Right ventricle myocardium superior (tissue), 1 donor: ENCODE data around the gene LCN1. TPM values are rescaled to one million over a fixed set of nuclear protein-coding genes. Genes with fewer than 3 reads are reported as not detected.

Experiments
- ATAC-seq: fragments of 200-7000 bp; cut with Tn5 transposase; one replicate; pipeline ENCODE4 v1.9.1; 2020; ENCODE audit warnings: mild to moderate bottlenecking; ENCODE audit not compliant: poor library complexity
- DNase-seq: peaks from one replicate; pipeline ENCODE4 v3.0.0-alpha.2; 2020
- intact Hi-C: fragments of 100-400 bp; cut with DNase I; formaldehyde crosslinking; loops from one replicate; pipeline ENCODE4 v1.11.2; 2022
- total RNA-seq: library from RNA; stranded (reverse); fragmentation: NEBNext Ultra II Directional; extraction: Animal tissue kit (Norgen Biotek cat#: 25700); gene quantifications from one replicate; pipeline ENCODE4 v1.2.1, GENCODE V29; 2021
- donor health status: DM: no; HTN: yes; CAD: no; lungs with severe emphysema.

LCN1 gene
- total RNA-seq, 1 donor from 2014 or later, result not detected

DNA sequence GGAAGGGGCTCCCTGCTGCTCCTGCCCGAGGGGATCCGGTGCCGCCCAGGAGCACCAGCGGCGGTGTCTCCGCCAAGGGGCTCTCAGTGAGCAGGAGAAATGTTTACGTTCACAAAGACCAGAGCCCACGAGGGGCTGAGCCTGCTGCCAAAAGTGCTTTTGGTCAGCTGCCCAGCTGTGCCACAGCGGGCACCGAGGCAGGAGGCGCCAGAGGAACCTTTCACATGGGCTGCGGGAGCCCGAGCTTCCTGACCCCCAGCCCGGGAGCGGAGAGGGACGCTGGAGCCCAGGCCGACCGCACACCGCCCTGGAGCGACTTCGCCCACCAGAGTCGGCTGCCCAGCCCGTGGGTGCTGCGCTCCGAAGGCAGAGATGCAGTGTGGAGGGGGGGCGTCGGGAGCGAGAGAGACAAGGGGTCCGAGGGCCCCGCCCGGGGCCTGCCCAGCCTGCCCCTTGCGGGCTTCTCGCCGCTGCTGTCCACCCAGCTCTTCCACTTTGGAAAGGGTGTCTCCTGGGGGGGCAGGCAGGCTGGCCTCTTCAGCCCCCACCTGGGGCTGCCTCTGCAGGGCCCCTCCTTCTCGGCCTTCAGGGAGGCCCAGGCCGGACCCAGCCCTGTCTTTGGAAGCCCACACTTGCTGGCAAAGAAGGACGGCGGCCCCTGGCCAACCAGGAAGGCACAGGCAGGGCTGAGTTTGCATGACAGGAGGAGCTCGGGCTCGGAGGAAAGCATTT is 33.8 kb upstream of the LCN1 start:
- DNase-seq (no peak), ATAC-seq (no peak)
- intact Hi-C loops, result no loop called here

DNA sequence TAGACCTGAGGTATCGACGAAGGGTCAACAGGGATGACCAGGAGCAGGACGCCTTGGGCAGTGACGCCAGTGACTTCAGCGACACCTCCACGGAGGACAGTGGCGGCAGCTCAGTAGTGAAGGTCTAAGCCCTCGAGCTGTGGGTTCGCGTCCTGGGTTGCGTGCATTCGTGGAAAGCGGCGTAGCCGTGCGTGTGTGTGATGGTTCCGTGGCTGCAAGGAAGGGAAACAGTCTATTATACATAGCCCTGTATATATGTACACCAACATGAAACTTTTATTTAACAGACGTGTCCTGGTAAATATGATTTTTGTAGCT is 33.3 kb upstream of the LCN1 start:
- ATAC-seq, result no peak
- intact Hi-C loops, result no loop called here
- DNase-seq, result no peak

DNA sequence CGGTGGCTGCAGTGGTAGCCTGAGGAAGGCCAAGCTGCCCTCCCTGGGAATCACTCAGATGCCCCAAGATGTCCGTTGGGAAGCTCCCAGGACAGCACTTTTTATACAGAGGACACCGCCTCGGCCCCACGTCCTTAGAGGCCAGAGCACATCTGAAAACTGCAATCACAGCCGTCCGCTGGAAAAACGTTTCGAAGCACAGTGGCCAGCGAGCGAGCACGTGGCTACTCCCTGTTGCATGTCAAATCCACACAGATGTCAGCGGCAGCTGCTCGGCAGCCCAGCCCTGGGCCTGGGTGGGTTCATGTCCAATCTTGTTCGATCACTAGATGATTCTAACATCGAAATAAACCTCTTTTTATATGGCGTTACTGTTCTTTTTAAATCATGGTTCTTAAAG is 32.7 kb upstream of the LCN1 start:
- no peak for DNase-seq
- ATAC-seq, result no peak
- intact Hi-C loops, result no loop called here

DNA sequence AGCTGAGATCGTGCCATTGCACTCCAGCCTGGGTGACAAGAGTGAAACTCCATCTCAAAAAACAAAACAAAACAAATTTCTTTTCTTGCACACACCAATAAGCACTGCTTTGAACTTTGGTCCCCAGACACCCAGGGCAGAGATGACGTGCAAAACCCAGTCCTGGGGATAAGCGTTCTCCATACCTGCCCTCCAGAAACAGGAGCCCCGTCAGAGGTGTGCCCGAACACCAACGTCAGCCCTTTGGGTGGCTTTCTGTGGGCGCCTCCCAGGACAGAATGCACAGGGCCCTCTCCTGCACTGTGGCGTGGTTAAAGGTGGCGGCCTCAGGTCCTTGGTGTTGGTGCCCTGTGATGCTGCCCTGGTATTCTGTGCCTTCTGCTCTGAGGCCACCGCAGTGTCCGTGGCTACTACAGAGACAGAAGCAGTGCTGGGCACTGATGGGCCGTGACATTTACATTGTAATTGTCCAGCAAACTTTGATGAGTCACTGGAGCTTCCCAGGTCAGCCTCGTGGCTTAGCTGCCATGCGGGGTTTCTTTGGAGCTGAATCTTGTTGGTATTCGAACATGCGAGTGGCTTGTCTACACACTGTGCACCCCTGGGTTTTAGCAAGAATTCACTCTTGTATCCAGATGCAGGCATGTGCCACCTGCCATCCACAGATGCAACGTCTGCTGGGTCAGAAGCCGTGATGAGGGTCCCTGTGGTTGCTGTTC is 31.9 kb upstream of the LCN1 start:
- intact Hi-C loops, result no loop called here
- ATAC-seq (no peak), DNase-seq (no peak)

DNA sequence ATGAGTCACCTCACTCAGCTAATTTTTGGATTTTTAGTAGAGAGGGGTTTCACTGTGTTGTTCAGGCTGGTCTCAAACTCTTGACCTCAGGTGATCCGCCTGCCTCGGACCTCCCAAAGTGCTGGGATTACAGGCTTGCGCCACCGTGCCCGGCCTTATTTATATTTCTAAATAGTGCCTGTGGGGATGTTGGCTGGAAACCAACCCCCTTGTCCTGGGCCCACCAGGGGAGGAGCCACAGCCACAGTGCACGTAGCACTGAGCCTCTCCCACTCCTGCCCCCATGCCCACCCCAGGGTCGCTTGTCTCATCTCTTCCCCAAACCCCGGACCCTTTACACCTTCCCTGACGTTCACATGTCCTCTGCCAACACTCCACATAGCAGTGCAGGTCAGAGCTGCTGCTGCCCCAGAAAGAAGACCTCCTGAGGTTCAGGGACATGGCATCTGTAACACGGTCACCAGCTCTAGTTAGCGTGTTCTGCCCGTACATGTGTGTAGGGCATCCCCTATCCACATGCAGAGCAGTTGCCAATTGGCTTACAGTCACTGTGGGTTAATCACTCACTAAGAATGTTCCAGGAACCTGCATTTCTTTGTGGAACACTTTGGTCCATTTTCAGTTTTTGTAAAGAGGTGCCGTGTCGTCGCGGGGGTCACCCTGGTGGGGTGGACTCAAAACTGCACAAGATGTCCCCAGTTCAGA is 30.9 kb upstream of the LCN1 start:
- no peak for DNase-seq

DNA sequence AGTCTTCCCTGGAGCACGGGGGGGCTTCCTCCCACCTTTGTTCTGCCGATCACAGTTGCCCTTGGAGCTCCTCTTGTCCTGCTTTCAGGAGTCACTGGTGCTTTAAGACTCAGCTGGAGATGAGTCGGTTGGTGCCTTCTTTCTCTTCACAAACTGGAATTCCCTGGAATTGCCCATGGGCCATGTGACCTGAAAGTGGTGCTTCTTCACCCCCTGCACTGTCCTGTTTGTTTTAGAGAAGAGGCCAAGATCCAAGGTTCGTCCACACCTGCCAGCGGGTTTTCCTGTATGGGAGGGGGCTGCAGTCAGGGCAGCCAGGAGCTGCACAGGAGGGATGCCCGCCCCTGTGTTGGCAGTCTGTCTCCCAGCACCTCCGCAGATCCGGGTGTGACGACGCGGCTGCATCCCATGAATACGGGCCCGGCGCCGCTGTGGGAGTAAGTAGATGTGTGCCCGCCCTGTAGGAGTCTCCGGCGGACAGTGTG is 30.2 kb upstream of the LCN1 start:
- DNase-seq (no peak), ATAC-seq (no peak)
- intact Hi-C loops, result no loop called here

More for the DNA sequence above, 30.9 kb upstream of the LCN1 start:
- ATAC-seq, result no peak
- intact Hi-C loops, result no loop called here

DNA sequence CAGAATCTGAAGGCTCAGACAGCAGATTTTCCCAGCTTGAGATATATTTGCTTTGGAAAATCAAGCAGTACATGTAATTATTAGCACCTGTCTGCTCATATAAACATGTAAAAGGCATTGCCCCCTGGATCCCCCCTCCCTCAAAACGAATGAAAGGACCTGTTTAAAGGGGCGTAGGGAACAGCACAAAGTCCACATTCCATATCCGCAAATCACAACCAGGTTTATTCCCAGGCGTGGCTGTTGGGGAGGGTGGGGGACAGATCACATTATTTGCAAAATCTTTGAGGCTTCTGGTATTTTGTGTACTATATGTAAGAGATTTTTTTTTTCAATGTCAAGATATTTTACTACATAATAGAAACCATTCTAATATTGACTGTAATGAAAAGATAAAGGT is 29.5 kb upstream of the LCN1 start:
- no peak for ATAC-seq
- no peak for DNase-seq
- intact Hi-C loops, result no loop called here

DNA sequence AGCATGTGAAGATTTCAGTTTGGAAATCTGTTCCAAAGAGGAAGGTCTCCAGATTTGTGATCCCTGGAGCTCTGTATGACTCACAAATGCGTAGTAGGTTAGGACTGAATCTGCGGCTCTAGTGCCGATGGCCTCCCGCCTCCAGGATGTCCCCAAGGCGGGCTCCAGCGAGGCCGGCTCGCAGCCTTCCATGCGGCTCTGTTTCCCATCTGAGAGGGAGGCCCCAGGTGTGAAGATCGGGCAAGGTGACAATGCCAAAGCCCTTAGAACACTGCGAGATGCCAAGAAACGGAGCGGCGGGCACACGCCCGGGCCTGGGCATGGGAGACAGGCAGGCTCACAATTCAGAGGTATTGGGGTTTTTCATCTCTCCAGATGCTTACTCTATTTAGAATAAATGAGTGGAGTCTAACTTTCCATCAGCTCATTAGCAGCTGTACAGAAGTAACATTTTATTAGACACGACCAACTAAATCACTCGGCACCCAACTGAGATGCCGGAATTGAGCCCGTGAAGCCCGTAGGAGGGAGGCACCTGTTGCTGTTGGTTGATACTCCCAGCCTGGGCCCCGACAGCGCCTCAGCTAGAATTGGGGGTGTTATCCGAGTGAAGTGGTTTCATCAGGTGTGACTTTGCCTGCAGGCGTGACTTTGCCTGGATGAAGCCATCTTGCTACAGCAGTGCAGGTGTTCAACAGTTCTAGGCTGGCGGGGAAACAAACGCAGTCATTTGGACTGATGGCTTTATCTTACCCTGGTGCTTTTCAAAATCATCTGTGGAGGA is 28.2 kb upstream of the LCN1 start:
- ATAC-seq, result no peak
- intact Hi-C loops, result no loop called here
- no peak for DNase-seq

DNA sequence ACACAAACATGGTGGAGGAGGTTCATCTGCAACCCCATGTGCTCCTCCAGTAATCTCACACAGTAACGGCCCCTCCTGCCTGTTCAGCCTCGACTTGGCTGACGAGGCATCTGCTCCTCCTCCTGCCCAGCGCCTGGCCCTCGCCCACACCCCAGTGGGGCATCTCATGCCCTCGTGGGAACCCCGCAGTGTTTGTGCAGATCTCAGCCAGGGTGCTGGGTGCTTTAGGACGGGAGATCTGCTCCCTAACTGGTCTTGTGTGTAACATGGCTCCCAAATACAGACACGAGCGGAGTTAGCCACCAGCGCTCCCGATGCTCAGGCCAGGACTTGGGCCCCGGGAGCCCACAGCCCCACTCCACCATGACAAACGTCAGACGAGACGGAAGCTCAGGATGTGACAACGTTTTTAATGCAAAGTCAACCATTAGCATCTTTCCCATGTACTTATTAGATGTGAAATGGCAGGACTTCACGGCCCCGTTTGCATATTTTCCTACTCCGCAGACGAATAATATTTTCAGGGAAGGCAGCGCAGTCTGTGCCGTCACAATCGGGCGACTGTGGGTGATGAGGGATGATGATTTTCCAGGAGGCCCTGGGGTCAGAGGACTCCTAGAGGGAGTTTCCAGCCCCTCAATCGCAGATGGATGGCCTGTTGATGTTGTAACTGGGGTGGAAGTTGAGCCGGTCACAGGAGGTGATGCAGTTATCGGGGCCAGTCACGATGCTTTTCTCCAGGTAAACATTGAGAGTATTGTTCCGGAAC is 26.3 kb upstream of the LCN1 start:
- DNase-seq (no peak), ATAC-seq (no peak)
- intact Hi-C loops, result no loop called here

DNA sequence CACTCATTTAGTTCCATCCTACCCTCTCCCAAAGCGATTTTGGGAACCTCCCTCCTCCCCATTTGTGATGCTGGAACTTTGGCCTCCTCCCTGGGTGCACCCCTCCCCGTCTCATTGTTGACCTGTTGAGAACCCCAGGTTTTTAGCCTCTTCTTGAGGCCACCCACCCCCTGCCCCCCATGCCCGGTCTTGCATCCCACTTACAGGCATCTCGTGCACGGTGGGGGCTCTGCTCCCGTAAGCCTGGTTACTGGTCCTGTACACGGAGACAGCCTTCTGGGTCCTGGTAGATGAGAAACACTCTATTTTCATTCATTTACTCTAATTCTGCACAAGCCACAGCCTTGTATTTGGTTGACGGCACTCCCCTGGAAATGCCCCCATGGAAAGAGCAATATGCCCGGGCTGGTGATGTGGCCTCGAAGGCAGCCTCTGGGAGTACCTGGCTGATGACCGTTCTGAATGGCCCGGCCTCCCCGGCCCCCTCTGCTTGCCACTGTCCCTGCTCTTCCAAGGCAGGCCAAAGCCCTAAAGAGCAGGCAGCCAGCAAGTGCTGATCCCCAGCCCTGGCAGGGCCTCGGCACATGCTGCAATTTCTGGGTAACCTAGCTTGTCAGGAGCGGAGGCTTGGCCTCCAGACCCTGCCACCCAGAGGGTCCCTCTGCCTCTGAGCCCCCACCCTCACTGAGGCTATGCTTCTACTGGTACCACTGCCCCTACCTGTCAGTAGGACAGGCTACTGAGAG is 22.7 kb upstream of the LCN1 start:
- no peak for ATAC-seq
- intact Hi-C loops, result no loop called here

DNA sequence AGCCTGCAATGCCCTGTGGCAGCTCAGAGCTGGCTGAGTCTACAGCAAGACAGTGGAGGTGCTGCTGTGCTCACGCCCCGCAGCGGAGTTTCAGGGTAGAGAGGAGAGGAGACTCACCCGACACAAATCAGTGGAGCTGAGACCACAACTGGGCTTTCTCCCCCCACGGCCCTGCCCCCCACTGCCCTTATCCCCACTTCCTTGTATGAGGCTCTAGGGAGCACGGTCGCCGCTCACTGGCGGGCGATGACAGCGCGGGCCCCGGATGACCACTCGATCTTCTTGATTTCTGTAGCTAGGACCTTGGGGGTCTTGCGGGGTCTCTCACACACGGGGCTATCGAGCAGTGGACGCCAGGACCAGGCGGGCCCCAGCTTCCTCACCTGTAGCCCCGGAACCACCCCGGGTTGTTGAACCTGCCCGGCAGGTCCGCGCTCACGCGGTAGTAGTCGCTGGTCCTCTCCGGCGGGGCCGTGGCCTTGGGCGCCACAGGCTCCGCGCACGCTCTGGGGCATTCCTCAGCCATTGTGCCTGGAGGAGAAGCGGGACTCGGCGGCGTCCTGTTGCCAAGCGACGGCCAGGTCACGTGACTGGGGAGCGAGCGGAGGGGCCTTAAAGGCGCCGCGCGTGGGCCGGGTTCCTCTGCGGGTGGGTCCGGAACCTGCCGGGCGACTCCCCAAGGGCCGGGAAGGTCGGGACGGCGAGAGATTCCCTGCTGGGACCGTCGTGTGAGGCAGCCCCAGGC is 21.7 kb upstream of the LCN1 start:
- intact Hi-C loops, result no loop called here
- DNase-seq, result peak; percentile 98
- peak; percentile 94 for ATAC-seq

More for the DNA sequence above, 22.7 kb upstream of the LCN1 start:
- DNase-seq, result no peak

DNA sequence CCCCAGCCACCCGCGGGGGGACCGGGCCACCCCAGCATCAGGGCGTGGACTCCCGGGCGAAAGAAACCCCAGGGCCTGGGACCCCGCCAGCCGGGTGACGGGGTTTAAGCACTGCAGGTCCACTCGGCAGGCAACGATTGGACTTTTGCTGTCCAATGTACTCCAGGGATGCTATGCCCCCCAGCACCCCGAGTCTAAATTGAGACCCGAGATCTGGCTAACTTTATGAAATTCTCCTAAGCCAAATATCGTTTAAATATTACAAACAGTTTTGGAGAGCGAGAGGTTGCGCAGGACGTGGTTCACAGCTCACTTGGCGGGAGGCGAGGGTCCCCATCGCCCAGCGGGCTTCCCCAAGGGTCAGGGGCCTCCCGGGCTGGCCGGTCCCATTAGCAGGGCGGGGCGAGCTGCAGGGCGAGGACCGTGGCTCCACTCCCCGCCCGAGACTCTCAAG is 21.1 kb upstream of the LCN1 start:
- intact Hi-C loops, result no loop called here
- ATAC-seq, result peak; percentile 29
- no peak for DNase-seq

DNA sequence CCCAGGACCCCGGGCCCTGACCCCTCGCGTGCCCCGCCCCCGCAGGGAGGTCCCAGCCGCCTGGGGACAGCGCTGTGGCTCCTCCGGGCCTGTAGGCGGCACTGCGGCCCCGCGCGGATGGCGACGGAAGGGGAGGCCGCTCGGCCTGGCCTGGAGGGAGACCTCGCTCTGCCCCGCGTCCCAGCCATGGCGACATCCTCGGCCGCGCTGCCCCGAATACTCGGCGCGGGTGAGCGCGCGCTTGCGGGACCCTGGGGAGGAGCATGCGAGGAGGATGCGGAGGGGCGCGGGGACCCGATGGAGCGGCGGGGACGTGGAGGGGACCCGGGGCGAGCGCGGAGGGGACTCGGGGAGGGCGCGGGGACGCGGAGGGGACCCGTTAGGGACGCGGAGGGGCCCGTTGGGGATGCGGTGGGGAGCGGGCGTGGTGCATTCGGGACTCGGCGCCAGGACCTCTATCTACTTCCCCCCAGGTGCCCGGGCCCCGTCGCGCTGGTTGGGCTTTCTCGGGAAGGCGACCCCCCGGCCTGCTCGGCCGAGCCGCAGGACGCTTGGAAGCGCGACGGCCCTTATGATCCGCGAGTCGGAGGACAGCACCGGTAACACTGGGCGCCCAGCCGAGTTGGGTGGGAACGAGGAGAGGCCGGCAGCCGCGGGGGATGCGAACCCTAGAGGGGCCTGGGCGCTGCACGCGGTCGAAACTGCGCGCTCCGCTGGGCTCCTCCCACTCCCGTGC is 20.5 kb upstream of the LCN1 start, which contains the start of gene MRPS2:
Gene MRPS2 (plus strand): TSS at position 158 of the 736 bp plus-strand sequence. CDS start 29 bp downstream, at position 187.
- DNase-seq, result peak; percentile 93
- intact Hi-C loops, result no loop called here
- ATAC-seq, result peak; percentile 98

DNA sequence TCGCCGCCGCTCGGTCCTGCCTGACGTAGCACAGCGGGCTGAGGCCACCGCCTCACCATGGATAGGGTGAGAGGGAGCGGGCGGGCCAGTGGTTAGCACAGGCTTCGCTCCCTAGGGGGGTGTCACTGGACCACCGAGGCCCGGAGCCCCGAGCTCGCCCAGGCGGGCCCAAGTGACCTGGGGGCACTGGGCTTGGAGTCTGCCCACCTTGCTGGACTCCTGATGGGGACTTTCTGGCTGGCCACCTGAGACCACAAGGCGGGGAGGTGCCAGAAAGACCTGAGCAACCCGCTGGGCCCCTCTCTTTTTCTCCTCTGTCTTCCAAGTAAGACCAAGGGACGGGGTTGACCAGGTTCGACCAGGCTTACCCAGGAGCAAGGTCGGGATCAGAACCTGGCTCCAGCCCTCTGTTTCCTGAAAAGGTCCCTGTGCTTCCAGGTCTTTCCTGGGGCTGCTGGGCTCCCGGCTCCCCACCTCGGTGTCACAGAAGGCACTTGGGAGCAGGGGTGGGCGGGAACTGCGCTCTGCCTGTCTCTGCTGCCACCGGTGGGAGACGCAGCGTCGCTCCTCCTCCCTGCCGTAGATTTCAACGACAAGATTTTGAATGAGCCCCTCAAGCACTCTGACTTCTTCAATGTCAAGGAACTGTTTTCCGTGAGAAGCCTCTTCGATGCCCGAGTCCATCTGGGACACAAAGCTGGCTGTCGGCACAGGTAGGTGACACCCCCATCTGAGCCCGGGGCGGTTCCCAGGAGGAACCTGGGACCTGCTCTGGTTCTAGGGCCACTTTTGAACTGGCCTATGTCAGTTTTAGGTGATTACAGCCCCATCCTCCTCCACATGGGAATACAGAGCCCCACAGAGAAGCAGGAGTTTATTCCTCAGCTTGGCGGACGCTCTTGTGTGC is 19.7 kb upstream of the LCN1 start:
- peak; percentile 35 for DNase-seq
- intact Hi-C loops, result no loop called here
- no peak for ATAC-seq

DNA sequence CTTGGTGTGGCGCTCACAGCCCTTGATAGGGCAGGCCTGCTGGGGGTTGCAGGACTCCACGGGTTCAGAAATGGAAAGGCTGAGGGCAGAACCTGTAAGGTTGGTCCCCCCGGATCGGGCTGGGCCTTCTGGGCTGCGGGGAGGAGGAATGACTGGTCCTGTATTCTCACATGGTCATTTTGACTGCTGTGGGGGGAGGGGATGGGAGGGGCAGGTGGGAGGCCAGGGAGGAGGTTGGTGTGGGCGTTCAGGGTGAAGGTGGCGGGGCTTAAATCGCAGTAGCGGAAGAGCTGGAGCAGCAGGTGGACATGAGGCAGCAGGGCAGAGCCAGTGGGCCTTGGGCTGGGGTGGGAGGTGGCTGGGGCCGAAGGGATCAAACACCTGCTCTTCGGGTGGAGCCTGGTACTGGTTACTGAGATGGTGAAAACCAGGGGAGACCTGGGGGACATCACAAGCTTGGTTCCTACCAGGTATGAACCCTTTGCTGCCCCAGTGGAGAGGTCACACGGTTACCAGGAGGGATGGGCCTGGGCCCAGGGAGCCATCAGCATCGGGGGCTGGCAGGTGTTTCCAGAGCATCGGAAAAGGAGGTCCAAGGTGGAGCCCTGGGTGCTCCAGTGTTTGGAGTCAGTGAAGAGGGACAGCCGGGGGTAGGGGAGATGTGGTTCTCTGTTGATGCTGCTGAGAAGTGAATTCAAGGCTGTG is 18.9 kb upstream of the LCN1 start:
- ATAC-seq, result no peak
- intact Hi-C loops, result no loop called here
- no peak for DNase-seq
